Retinal pigment epithelial cell (primary cell): ENCODE measurements around the gene TNFRSF13B.

ENCODE experiments used
- DNase-seq: peaks from one replicate; pipeline ENCODE4 v3.0.0-alpha.2; 2010; ENCODE audit warnings: low read depth
- H3K4me3 ChIP-seq: 2 replicates; pipeline ENCODE4 v1.5.1; 2011; ENCODE audit warnings: mild to moderate bottlenecking, low read length, control low read depth, moderate library complexity
- TF ChIP-seq, protein P1 (sequence below): conservative IDR thresholded peaks from 2 replicates; pipeline ENCODE4 v1.5.1; 2011; ENCODE audit warnings: low read depth, low read length, control low read depth, inconsistent platforms

Gene TNFRSF13B

GRCh38 chr17:16971458-16972338 is at the start of gene TNFRSF13B:
Gene TNFRSF13B, minus strand, starts transcription at chr17:16972118. Its CDS starts 43 bp downstream, at chr17:16972075.
- no peak within 1 kb of the TSS for H3K4me3 ChIP-seq
- no peak for DNase-seq
- TF ChIP-seq, protein P1, sequence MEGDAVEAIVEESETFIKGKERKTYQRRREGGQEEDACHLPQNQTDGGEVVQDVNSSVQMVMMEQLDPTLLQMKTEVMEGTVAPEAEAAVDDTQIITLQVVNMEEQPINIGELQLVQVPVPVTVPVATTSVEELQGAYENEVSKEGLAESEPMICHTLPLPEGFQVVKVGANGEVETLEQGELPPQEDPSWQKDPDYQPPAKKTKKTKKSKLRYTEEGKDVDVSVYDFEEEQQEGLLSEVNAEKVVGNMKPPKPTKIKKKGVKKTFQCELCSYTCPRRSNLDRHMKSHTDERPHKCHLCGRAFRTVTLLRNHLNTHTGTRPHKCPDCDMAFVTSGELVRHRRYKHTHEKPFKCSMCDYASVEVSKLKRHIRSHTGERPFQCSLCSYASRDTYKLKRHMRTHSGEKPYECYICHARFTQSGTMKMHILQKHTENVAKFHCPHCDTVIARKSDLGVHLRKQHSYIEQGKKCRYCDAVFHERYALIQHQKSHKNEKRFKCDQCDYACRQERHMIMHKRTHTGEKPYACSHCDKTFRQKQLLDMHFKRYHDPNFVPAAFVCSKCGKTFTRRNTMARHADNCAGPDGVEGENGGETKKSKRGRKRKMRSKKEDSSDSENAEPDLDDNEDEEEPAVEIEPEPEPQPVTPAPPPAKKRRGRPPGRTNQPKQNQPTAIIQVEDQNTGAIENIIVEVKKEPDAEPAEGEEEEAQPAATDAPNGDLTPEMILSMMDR: no peak

DNA sequence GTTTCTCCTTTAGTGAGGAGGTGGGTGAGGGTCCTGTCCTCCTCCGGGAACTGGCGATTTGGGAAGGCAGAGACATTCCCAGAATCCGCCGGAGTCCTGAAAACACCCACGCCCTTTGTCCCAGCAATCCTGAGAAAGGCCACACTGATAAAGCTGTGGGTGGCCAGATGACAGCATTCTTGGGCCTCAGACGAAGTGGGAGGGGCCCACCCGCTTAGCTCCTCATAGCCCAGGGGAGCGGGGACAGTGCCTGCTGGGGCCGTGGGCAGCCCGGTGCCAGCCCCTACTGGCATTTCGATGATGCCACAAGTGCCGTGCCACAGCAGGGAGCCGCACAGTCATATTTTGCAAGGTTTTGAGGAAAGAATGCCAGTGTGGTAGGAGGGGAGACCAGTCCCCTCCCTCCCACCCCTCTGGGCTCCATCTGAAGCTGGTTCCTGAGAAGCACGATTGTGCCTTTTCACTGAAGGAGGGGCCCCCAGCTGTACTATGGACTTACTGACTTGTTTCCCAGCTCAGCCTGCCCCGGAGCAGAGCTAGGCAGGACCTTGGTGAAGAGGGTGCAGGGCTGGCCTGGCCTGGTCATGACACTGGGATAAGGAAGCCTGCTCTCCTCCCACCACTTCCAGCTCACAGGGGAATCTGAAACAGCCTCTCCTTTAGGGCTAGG is 49.4 kb upstream of the TNFRSF13B start:
- H3K4me3 ChIP-seq: no peak overlapping the region
- no peak for DNase-seq
- TF ChIP-seq, protein P1: no peak

DNA sequence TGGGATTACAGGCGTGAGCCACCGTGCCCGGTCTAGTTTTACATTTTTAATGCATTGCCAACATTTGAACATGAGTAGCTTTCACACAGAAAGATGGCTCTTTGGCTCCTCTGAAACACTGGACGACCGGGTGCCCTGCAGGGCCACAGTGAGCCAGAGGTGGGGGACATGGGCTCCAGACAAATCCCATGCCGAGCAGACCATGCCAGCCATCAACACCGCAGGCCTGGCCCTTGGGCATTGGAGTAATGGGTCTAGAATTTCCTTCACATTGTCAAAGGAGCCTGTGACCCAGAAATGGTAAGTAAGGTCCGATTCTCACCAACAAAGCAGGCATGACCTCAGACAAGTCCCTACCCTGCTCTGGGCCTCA is 48.9 kb upstream of the TNFRSF13B start:
- DNase-seq: no peak
- TF ChIP-seq, protein P1: no peak
- H3K4me3 ChIP-seq: no peak overlapping the region

- TF ChIP-seq, protein P1: no peak
- no peak overlapping the region for H3K4me3 ChIP-seq
These were observed 48.1 kb upstream of the TNFRSF13B start for GRCh38 chr17:17019891-17020456.

DNA sequence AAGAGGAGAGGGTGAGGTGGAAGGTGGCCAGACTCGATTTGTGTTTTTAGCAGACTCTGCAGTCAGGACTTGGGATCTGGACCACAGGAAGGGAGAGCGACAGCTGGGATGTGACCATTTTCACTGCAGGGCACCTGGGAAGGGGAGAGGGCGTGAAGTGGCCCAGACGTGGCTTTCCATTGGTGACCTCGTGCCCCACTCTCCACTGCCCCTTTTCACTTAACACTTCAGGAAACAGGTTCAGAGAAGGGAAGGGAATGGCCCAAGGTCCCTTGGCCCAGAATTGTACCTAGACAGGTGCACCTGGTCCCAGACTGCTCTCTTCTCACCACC is 47.5 kb upstream of the TNFRSF13B start:
- H3K4me3 ChIP-seq: no peak overlapping the region
- DNase-seq: no peak
- TF ChIP-seq, protein P1: no peak

More at GRCh38 chr17:17019891-17020456, 48.1 kb upstream of the TNFRSF13B start:
- no peak for DNase-seq

GRCh38 chr17:17018612-17019429 is 46.9 kb upstream of the TNFRSF13B start:
- no peak for DNase-seq
- TF ChIP-seq, protein P1: no peak
- H3K4me3 ChIP-seq: no peak overlapping the region
